ENCODE measurements around the gene ADSL.

Gene ADSL

GRCh38 chr22:40383905-40384304 is 37.6 kb downstream of the ADSL start:
- H3K4me3 ChIP-seq (ENCODE audit: low read depth, low read length) = no peak overlapping the region
- TF ChIP-seq, protein P1, sequence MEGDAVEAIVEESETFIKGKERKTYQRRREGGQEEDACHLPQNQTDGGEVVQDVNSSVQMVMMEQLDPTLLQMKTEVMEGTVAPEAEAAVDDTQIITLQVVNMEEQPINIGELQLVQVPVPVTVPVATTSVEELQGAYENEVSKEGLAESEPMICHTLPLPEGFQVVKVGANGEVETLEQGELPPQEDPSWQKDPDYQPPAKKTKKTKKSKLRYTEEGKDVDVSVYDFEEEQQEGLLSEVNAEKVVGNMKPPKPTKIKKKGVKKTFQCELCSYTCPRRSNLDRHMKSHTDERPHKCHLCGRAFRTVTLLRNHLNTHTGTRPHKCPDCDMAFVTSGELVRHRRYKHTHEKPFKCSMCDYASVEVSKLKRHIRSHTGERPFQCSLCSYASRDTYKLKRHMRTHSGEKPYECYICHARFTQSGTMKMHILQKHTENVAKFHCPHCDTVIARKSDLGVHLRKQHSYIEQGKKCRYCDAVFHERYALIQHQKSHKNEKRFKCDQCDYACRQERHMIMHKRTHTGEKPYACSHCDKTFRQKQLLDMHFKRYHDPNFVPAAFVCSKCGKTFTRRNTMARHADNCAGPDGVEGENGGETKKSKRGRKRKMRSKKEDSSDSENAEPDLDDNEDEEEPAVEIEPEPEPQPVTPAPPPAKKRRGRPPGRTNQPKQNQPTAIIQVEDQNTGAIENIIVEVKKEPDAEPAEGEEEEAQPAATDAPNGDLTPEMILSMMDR (IDR thresholded peaks at IDR 0.05; ENCODE audit: low read depth, low read length) = no peak

GRCh38 chr22:40385036-40385782 is 38.9 kb downstream of the ADSL start:
- TF ChIP-seq, protein P1 (IDR thresholded peaks at IDR 0.05; ENCODE audit: low read depth, low read length) = no peak
- no peak overlapping the region for H3K4me3 ChIP-seq (ENCODE audit: low read depth, low read length)

- TF ChIP-seq, protein P1 (IDR thresholded peaks at IDR 0.05; ENCODE audit: low read depth, low read length) = no peak
- H3K4me3 ChIP-seq (ENCODE audit: low read depth, low read length) = no peak overlapping the region
These were observed 41.4 kb downstream of the ADSL start for GRCh38 chr22:40387746-40388145.

DNA sequence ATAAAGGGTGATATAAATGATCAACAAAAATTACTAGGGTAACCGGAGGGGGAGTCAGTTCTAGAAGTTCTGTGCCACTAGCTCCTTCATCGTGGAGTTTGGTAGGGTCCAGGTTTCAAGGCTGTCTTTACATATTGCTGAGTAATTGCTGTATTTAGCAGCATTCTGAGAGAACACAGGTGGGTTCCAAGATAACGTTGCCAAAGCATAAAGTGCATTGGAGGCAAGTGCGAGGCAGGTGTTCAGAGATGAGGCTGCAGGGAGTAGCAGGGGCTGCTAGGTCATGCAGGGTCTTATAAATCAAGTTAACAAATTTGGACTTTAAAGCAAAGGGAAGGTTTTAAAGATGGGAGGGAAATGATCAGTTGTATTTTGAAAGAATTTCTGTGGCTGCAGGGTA is 41.9 kb downstream of the ADSL start:
- H3K4me3 ChIP-seq (ENCODE audit: low read depth, low read length) = no peak overlapping the region
- TF ChIP-seq, protein P1 (IDR thresholded peaks at IDR 0.05; ENCODE audit: low read depth, low read length) = no peak

- no peak overlapping the region for H3K4me3 ChIP-seq (ENCODE audit: low read depth, low read length)
- TF ChIP-seq, protein P1 (IDR thresholded peaks at IDR 0.05; ENCODE audit: low read depth, low read length) = no peak
These were observed 45.1 kb downstream of the ADSL start for GRCh38 chr22:40391417-40391816.

GRCh38 chr22:40392618-40393017 is 46.3 kb downstream of the ADSL start:
- TF ChIP-seq, protein P1 (IDR thresholded peaks at IDR 0.05; ENCODE audit: low read depth, low read length) = no peak
- H3K4me3 ChIP-seq (ENCODE audit: low read depth, low read length) = no peak overlapping the region

DNA sequence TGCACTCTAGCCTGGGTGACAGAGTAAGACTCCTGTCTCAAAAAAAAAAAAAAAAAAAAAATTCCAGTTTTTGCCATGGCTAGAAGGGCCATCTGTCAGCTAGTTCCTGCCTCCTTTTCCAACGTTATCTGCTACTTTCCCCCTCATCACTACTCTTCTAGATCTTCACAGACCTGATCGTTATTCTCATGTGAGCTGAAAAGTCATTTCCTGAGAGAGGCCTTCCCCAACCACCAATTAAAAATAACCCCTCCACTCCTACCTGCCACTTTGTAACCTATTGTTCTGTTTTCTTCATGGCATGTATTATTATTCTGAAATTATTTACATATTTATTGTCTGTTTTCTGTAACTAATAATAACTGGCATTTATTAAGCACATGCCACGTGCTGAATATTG is 48.3 kb downstream of the ADSL start:
- TF ChIP-seq, protein P1 (IDR thresholded peaks at IDR 0.05; ENCODE audit: low read depth, low read length) = no peak
- no peak overlapping the region for H3K4me3 ChIP-seq (ENCODE audit: low read depth, low read length)

All from WI38 (cell line).